Measurements from ENCODE around the gene CNIH3.
"Not testable (repeated sequence)": the region's sequence is repeated elsewhere in the genome, so short reads cannot be mapped to it uniquely, and the experiment has no call there.

Gene CNIH3

GRCh38 chr1:224644553-224645154 lies 28.5 kb downstream of the CNIH3 start:
- peak; percentile 10 to 69 (median 32) for DNase-seq

DNA sequence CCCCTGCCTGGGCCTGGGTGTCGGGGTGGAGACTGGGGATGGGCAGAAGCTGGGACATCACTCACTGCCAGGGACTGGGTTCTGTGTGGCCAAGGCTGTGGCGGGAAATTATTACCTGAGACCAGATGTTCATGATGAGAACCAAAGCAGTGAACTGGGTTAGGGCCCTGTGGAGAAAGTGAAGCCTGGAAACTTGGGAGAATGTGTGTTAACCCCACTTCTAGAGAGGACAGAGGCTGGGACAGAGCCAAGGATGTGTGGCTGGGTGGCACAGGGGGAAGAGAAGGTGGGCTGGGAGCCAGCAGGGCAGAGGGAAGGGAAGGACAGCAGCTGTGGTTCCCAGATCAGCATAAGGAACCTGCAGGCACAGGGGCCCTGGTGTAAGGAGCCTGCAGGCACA lies 31.3 kb downstream of the CNIH3 start:
- no peak for DNase-seq

DNA sequence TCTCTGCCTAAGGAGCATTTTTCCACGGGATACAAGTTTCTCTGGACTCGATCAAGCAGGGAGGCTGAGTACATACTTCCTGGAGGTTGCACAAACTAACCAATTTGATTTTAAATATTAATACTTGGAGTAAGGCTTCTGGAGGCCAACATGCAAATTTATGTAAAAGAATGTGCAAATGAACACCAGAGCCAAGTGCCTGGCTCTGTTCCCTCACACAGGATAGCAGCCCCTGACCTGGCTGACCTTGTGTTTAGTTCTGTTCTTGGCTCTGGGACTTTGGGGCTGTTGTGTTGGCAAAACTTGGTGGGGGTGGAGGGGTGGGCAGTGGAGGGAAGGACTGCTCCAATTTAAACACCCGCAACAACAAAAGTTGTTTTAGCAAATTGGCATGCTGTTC lies 34.2 kb downstream of the CNIH3 start:
- no peak for DNase-seq

DNA sequence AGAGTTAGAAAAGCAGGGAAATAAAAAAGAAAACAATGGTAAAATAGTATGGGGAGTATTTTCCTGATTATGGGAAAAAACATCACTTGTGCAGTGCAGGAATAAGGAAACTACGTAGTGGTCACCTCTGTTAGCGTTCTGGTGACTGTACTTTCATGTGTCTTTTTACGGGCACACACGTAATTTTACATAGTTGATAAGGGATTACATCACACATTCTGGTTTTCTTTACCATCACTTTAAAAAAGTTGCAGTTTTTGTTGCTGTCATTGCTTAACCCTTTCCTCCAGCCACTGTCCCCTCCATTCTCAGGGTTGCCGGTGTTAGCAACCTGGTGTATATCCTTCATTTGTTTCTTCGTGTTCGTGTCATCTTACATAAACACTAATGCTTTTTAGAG lies 35.1 kb downstream of the CNIH3 start:
- no peak for DNase-seq

- no peak for DNase-seq
Observed at GRCh38 chr1:224656392-224656791, 40.3 kb downstream of the CNIH3 start.

DNA sequence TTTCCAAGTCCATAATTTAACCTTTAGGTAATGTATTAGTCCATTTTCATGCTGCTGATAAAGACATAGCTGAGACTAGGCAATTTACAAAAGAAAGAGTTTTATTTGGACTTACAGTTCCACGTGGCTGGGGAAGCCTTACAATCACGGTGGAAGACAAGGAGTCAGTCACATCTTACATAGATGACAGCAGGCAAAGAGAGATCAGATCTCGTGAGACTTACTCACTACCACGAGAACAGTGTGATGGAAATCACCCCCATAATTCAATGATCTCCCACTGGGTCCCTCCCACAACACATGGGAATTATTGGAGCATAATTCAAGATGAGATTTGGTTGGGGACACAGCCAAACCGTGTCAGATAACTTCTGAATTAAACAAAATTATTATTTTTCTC lies 44.0 kb downstream of the CNIH3 start:
- DNase-seq: no peak

- no peak for DNase-seq
Observed at GRCh38 chr1:224662870-224663269, 46.8 kb downstream of the CNIH3 start.

- DNase-seq: no peak
Observed at GRCh38 chr1:224665016-224665415, 48.9 kb downstream of the CNIH3 start.

- DNase-seq: no peak
Observed at GRCh38 chr1:224666078-224666477, 50.0 kb downstream of the CNIH3 start.

DNA sequence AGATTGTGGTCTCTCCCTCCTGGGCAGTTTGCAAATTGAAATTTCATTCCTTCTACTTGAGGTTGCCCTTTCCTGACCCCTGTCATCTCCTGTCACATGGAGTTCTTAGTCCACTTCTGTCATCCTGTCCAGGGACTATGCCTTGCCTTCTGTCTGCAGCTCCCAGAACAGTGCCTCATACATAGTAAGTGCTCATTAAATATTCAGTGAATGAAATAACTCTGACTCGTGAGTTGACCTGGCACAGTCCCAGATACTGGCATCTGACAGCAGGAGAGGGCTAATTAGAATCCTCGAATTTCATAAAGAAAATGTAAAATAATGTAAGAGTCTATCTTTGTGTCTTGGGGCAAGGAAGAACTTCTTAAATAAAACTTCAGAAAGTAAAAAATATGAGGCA lies 50.8 kb downstream of the CNIH3 start:
- no peak for DNase-seq

DNA sequence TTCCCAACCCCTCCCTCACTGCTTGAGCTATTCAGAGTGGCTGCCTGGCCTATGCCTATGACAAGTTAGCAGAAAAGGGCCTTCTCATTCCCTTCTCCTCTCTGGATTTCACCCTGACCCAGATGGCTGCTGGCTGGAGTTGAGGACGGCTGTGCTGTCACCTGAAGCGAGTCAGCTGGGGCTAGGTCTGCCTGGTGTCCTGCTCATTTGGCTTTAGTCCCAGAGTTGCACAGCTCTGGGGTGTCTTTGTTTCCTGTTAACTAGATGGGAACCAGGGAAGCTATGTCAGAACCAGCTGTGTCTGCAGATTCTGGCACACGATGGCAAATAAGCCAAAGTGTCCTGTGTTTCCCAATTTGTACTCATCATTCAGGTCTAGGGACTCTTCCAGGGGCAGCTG lies 52.9 kb downstream of the CNIH3 start:
- no peak for DNase-seq

- no peak for DNase-seq
Observed at GRCh38 chr1:224669403-224669802, 53.3 kb downstream of the CNIH3 start.

- DNase-seq: no peak
Observed at GRCh38 chr1:224670506-224670905, 54.4 kb downstream of the CNIH3 start.

GRCh38 chr1:224671076-224671475 lies 55.0 kb downstream of the CNIH3 start:
- no peak for DNase-seq

DNA sequence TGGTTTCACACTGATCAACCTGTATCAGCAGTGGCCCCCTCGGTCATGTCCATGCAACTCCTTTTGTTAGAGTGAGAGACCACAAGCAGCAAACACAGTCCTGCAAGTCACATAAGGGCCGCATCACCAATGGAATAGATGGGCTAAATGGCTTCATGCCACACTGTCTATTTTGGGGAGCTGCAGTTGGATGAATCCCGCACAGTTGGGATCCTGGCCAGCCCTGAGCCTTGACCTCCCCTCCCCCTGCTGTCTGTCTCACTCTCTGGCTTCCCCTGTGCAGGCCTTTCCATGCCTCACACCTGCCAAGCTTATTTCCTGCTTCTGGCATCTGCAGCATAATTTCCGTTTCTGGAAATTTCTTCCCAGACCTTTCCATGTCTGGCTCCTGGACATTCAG lies 57.0 kb downstream of the CNIH3 start:
- no peak for DNase-seq

DNA sequence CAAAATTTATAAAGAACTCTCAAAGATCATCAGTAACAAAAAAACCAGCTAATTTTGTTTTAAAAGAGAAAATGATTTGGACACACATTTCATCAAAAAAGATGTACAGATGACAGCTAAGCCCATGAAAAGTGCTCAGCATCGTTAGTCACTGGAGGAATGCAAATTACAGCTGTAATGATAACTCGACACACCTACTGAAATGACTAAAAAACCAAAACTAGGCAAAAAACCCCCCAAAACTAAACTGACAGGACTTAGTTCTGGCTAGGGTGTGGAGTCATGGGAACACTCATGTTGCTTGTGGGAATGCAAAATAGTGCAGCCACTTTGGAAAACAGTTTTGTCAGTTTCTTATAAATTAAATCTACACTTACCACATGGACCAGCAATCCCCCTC lies 59.5 kb downstream of the CNIH3 start:
- DNase-seq: no peak

- no peak for DNase-seq
Observed at GRCh38 chr1:224676551-224676950, 60.4 kb downstream of the CNIH3 start.

DNA sequence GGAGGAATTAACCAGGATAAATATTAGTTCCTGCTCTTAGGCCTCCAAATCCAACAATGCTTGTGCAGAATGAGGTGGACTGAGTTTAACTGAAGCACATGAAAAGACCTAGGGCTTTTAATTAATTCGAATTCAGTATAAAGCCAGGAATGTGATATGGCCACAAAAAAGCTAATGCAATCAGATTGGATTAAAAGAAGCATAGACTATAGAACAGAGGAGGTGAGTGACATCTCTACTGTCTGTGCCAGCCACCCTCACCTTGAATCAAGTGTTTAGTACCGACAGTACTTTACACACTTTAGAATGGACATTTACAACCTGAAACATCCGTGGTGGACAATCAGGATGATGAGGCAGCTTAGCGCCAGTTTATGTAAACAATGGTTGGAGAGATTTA lies 62.1 kb downstream of the CNIH3 start:
- DNase-seq: no peak

DNA sequence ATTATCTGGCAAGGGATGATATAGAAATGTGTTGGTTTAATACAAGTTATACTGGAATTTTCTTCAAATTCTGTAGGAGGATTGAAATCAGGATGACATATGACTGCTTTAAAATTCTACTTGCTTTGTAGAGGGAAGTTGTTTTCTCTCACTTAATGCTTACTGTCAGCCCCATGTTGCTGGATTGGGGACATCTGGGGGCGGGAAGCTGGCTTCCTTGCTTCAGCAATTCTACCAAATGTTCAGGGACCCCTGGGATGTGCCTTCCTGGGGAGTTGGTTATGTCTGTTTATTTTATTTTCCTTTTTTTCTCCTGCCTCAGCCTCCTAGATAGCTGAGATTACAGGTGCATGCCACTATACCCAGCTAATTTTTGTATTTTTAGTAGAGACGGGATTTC lies 63.5 kb downstream of the CNIH3 start:
- DNase-seq: no peak

DNA sequence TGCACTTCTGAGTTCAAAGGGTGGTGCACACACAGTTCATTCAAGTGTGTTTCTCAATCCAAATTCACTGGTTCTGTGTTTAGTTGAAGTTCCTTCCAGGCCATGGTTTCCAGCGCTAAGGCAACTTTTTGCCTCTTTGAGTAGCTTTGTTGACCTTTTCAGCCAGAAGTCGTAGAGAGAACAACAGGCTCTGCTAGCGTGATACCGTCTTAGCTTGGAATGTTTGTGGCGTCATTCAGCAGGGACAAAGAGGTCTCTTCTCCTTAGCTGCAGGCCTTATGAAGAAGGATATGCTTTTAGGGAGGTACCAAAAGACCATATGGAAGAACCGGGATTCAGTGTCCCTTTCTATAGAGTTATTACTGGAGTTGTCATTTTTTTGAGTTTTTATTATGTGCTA lies 65.7 kb downstream of the CNIH3 start:
- DNase-seq: no peak

- DNase-seq: no peak
Observed at GRCh38 chr1:224683936-224684335, 67.8 kb downstream of the CNIH3 start.

GRCh38 chr1:224684979-224685425 lies 68.9 kb downstream of the CNIH3 start:
- no peak for DNase-seq

DNA sequence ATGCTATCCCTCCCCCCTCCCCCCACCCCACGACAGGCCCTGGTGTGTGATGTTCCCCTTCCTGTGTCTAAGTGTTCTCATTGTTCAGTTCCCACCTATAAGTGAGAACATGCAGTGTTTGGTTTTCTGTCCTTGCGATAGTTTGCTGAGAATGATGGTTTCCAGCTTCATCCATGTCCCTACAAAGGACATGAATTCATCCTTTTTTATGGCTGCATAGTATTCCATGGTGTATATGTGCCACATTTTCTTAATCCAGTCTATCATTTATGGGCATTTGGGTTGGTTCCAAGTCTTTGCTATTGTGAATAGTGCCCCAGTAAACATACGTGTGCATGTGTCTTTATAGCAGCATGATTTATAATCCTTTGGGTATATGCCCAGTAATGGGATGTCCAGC lies 70.0 kb downstream of the CNIH3 start:
- DNase-seq: not testable (repeated sequence)

DNA sequence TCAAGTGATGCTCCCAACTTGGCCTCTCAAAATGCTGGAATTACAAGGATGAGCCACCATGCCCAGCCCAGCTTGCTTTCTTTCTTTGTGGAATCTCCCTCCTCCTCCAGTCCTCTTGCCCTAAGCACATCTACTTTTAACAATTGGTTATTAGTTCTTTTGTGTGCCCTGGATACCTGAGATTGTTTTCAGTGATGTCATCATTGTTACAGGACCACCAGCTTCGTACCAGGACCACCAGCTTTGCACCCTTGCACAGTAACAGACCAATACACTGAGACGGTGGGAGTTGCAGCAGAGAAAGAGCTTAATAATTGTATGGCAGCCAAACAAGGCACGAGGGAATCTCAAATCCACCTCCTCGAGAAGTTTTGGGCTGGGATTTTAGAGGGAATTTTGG lies 71.3 kb downstream of the CNIH3 start:
- DNase-seq: no peak

- DNase-seq: no peak
Observed at GRCh38 chr1:224689374-224689773, 73.3 kb downstream of the CNIH3 start.

GRCh38 chr1:224690576-224690975 lies 74.5 kb downstream of the CNIH3 start:
- DNase-seq: no peak

Data from stimulated activated naive CD4-positive, alpha-beta T cell (primary cell).